ENCODE measurements around the gene MAD1L1. TPM values are rescaled to one million over a fixed set of nuclear protein-coding genes. Genes with fewer than 3 reads are reported as not detected.

Gene MAD1L1
- total RNA-seq, 1 experiment from 2014 or later = 43.8 TPM

DNA sequence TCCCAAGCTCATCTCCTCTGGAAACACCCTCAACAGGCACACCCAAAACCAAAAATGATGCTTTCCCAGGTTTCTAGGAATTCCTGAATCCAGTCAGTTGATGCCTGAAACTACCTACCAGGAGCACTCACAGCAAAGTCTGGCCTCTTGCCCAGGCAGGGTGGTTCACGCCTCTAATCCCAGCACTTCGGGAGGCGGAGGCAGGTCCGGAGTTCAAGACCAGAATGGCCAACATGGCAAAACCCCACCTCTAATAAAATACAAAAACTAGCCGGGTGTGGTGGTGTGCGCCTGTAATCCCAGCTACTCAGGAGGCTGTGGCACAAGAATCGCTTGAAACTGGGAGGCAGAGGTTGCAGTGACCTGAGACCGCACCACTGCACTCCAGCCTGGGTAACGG is 1.9 kb downstream of the MAD1L1 start:
- H3K27me3 Mint-ChIP-seq (ENCODE audit: low read depth) = no peaks in the 10 kb centered on the region
- TF ChIP-seq RORB (CRISPR knock-in tag; IDR thresholded peaks at IDR 0.05) (no peak), PRRX2 (CRISPR knock-in tag; IDR thresholded peaks at IDR 0.05) (no peak), SP1 (CRISPR knock-in tag; conservative IDR thresholded peaks at IDR 0.05) (no peak), GRHL2 (CRISPR knock-in tag; IDR thresholded peaks at IDR 0.05; ENCODE audit: insufficient replicate concordance, severe bottlenecking) (no peak), ZNF423 (CRISPR knock-in tag; IDR thresholded peaks at IDR 0.05) (no peak), CREM (CRISPR knock-in tag; IDR thresholded peaks at IDR 0.05) (no peak)
- TF ChIP-seq, protein P1, sequence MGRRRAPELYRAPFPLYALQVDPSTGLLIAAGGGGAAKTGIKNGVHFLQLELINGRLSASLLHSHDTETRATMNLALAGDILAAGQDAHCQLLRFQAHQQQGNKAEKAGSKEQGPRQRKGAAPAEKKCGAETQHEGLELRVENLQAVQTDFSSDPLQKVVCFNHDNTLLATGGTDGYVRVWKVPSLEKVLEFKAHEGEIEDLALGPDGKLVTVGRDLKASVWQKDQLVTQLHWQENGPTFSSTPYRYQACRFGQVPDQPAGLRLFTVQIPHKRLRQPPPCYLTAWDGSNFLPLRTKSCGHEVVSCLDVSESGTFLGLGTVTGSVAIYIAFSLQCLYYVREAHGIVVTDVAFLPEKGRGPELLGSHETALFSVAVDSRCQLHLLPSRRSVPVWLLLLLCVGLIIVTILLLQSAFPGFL (CRISPR knock-in tag; IDR thresholded peaks at IDR 0.05; ENCODE audit: borderline replicate concordance) = no peak
- TF ChIP-seq, protein P2, sequence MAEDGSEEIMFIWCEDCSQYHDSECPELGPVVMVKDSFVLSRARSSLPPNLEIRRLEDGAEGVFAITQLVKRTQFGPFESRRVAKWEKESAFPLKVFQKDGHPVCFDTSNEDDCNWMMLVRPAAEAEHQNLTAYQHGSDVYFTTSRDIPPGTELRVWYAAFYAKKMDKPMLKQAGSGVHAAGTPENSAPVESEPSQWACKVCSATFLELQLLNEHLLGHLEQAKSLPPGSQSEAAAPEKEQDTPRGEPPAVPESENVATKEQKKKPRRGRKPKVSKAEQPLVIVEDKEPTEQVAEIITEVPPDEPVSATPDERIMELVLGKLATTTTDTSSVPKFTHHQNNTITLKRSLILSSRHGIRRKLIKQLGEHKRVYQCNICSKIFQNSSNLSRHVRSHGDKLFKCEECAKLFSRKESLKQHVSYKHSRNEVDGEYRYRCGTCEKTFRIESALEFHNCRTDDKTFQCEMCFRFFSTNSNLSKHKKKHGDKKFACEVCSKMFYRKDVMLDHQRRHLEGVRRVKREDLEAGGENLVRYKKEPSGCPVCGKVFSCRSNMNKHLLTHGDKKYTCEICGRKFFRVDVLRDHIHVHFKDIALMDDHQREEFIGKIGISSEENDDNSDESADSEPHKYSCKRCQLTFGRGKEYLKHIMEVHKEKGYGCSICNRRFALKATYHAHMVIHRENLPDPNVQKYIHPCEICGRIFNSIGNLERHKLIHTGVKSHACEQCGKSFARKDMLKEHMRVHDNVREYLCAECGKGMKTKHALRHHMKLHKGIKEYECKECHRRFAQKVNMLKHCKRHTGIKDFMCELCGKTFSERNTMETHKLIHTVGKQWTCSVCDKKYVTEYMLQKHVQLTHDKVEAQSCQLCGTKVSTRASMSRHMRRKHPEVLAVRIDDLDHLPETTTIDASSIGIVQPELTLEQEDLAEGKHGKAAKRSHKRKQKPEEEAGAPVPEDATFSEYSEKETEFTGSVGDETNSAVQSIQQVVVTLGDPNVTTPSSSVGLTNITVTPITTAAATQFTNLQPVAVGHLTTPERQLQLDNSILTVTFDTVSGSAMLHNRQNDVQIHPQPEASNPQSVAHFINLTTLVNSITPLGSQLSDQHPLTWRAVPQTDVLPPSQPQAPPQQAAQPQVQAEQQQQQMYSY (CRISPR knock-in tag; IDR thresholded peaks at IDR 0.05) = no peak
- TF ChIP-seq, protein P3, sequence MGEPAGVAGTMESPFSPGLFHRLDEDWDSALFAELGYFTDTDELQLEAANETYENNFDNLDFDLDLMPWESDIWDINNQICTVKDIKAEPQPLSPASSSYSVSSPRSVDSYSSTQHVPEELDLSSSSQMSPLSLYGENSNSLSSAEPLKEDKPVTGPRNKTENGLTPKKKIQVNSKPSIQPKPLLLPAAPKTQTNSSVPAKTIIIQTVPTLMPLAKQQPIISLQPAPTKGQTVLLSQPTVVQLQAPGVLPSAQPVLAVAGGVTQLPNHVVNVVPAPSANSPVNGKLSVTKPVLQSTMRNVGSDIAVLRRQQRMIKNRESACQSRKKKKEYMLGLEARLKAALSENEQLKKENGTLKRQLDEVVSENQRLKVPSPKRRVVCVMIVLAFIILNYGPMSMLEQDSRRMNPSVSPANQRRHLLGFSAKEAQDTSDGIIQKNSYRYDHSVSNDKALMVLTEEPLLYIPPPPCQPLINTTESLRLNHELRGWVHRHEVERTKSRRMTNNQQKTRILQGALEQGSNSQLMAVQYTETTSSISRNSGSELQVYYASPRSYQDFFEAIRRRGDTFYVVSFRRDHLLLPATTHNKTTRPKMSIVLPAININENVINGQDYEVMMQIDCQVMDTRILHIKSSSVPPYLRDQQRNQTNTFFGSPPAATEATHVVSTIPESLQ (CRISPR knock-in tag; IDR thresholded peaks at IDR 0.05) = no peak
- ChIA-PET POLR2A (no interaction called here), CTCF (interaction anchor here (0.6 to 2.6 kb wide), 2 partner anchors 21 to 45 kb away, joined by 4 to 10 read pairs; no protein-coding TSS in a partner anchor)
- H3K36me3 Mint-ChIP-seq = peaks cover 42% of the 10 kb centered on the region
- no peak for DNase-seq (ENCODE audit: low spot score)
- peaks cover 13% of the 10 kb centered on the region for H3K4me1 Mint-ChIP-seq
- ATAC-seq = no peak
- 0 out of 2 replicates have a peak overlapping the region, but pooled peaks have one; percentile 20 for H3K4me3 Mint-ChIP-seq
- H3K9me3 Mint-ChIP-seq = no peaks in the 10 kb centered on the region
- H3K27ac Mint-ChIP-seq = no peak overlapping the region

DNA sequence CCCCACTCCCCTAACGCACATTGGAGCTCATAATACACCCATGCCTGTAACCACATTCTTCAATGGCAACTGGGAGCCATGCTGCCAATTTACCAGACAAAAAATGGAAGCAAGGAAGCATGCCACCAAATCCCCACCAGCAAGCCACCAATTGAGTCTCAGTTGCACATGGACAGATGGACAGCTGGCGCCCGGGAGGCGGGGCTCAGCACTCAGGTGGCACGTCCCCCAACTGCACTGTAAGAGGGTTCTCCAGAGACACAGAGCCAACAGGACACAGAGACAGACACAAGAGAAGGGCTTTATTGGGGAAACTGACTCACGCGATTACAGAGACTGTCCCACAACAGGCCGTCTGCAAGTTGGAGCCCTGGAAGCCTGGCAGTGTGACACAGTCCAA is 2.5 kb downstream of the MAD1L1 start:
- H3K4me1 Mint-ChIP-seq = peaks cover 13% of the 10 kb centered on the region
- no peak overlapping the region for H3K4me3 Mint-ChIP-seq
- no peaks in the 10 kb centered on the region for H3K9me3 Mint-ChIP-seq
- DNase-seq (ENCODE audit: low spot score) (no peak), ATAC-seq (no peak)
- peaks cover 44% of the 10 kb centered on the region for H3K36me3 Mint-ChIP-seq
- POLR2A ChIA-PET = no interaction called here
- H3K27me3 Mint-ChIP-seq (ENCODE audit: low read depth) = no peaks in the 10 kb centered on the region
- 0 out of 2 replicates have a peak overlapping the region, but pooled peaks have one; percentile 33 for H3K27ac Mint-ChIP-seq
- CTCF ChIA-PET = interaction anchor here (0.6 to 2.6 kb wide), 3 partner anchors 20 to 118 kb away, joined by 3 to 10 read pairs (median 4); no protein-coding TSS in a partner anchor
- TF ChIP-seq ZNF121 (CRISPR knock-in tag; IDR thresholded peaks at IDR 0.05) (no peak), NFE2L1 (CRISPR knock-in tag; IDR thresholded peaks at IDR 0.05) (no peak), NFATC4 (CRISPR knock-in tag; IDR thresholded peaks at IDR 0.05) (no peak), CBFB (CRISPR knock-in tag; IDR thresholded peaks at IDR 0.05; ENCODE audit: low read depth) (no peak), ZNF423 (CRISPR knock-in tag; IDR thresholded peaks at IDR 0.05) (no peak), MXD4 (CRISPR knock-in tag; IDR thresholded peaks at IDR 0.05; ENCODE audit: borderline replicate concordance) (no peak), ZNF263 (CRISPR knock-in tag; IDR thresholded peaks at IDR 0.05; ENCODE audit: low read depth) (no peak), NR3C1 (CRISPR knock-in tag; conservative IDR thresholded peaks at IDR 0.05; ENCODE audit: low read depth) (no peak), ELF4 (CRISPR knock-in tag; IDR thresholded peaks at IDR 0.05; ENCODE audit: low read depth) (no peak), EMX1 (CRISPR knock-in tag; IDR thresholded peaks at IDR 0.05) (no peak)
- TF ChIP-seq, protein P4, sequence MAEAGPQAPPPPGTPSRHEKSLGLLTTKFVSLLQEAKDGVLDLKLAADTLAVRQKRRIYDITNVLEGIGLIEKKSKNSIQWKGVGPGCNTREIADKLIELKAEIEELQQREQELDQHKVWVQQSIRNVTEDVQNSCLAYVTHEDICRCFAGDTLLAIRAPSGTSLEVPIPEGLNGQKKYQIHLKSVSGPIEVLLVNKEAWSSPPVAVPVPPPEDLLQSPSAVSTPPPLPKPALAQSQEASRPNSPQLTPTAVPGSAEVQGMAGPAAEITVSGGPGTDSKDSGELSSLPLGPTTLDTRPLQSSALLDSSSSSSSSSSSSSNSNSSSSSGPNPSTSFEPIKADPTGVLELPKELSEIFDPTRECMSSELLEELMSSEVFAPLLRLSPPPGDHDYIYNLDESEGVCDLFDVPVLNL (CRISPR knock-in tag; IDR thresholded peaks at IDR 0.05; ENCODE audit: borderline replicate concordance, low read depth) = no peak
- TF ChIP-seq, protein P5, sequence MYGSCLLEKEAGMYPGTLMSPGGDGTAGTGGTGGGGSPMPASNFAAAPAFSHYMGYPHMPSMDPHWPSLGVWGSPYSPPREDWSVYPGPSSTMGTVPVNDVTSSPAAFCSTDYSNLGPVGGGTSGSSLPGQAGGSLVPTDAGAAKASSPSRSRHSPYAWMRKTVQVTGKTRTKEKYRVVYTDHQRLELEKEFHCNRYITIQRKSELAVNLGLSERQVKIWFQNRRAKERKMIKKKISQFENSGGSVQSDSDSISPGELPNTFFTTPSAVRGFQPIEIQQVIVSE (CRISPR knock-in tag; IDR thresholded peaks at IDR 0.05; ENCODE audit: borderline replicate concordance) = no peak
- TF ChIP-seq, protein P3 (CRISPR knock-in tag; IDR thresholded peaks at IDR 0.05) = no peak
- TF ChIP-seq, protein P6, sequence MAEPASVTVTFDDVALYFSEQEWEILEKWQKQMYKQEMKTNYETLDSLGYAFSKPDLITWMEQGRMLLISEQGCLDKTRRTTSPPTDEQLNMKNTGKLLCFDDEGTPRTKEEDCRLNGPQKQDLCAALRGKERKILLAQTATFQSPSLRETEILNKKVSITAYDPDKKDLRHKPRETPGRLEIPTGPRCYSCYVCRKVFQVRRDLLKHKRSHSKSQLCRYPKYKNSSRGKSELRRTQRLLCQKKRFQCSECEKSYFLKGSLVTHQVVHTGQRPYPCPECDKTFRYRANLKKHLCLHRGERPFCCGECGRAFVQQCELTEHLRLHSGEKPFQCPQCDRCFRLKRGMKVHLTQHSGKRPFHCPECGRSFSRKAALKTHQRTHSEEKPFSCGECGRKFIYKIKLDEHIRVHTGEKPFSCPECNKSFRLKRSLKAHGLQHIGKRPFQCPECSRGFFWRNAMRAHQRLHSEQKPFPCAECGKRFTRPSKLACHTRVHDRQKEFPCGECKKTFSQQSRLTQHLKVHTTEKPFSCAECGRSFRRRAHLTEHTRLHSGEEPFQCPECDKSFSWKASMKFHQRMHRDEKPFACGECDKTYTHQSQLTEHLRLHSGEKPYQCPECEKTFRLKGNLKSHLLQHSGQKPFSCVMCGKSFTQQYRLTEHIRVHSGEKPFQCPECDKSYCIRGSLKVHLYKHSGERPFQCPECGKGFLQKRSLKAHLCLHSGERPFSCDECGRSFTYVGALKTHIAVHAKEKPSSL (CRISPR knock-in tag; conservative IDR thresholded peaks at IDR 0.05) = no peak
